Liver (tissue), 3 donors: Measurements from ENCODE around the gene GRID2IP.

Experiments used
- RAD21 ChIP-seq, 2 donors: IDR thresholded peaks; 2 replicates each; pipeline ENCODE4 v1.6.1; 2016; ENCODE audit warnings: antibody characterized with exemption in 2 of 2, mild to moderate bottlenecking in 2 of 2
- TAF1 ChIP-seq: conservative IDR thresholded peaks from 2 replicates; pipeline ENCODE4 v1.6.1; 2016; ENCODE audit warnings: antibody characterized with exemption, mild to moderate bottlenecking
- TF ChIP-seq, protein P1 (sequence below): IDR thresholded peaks from 2 replicates; pipeline ENCODE4 v1.6.1; 2016; ENCODE audit warnings: antibody characterized with exemption, mild to moderate bottlenecking
- TF ChIP-seq, protein P2 (sequence below): fragments of 150-350 bp; IDR thresholded peaks from 2 replicates; pipeline ENCODE4 v1.5.1; 2017; ENCODE audit warnings: improper control_type of control experiment, low read depth, low read length; ENCODE audit not compliant: missing input control
- TF ChIP-seq, protein P3 (sequence below): IDR thresholded peaks from 2 replicates; pipeline ENCODE4 v1.6.1; 2016; ENCODE audit warnings: antibody characterized with exemption
- donor health status: healthy.
- donor health status: healthy.

DNA sequence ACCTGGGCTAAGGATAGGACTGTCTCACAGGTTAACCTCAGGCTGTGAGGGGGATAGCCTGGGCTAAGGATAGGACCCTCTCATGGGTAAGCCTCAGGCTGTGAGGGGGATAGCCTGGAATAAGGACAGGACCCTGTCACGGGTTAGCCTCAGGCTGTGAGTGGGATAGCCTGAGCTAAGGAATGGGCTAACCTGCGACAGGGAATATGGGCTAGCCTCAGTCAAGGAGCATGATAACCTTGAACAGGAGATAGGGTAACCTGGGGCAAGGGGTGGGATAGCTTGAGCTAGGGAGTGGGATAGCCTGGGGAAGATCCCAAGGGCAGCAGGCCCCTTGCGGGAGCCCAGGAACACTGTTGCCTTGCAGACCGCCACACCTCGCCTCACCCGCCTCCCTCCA is 42.7 kb downstream of the GRID2IP start:
- TF ChIP-seq, protein P1, sequence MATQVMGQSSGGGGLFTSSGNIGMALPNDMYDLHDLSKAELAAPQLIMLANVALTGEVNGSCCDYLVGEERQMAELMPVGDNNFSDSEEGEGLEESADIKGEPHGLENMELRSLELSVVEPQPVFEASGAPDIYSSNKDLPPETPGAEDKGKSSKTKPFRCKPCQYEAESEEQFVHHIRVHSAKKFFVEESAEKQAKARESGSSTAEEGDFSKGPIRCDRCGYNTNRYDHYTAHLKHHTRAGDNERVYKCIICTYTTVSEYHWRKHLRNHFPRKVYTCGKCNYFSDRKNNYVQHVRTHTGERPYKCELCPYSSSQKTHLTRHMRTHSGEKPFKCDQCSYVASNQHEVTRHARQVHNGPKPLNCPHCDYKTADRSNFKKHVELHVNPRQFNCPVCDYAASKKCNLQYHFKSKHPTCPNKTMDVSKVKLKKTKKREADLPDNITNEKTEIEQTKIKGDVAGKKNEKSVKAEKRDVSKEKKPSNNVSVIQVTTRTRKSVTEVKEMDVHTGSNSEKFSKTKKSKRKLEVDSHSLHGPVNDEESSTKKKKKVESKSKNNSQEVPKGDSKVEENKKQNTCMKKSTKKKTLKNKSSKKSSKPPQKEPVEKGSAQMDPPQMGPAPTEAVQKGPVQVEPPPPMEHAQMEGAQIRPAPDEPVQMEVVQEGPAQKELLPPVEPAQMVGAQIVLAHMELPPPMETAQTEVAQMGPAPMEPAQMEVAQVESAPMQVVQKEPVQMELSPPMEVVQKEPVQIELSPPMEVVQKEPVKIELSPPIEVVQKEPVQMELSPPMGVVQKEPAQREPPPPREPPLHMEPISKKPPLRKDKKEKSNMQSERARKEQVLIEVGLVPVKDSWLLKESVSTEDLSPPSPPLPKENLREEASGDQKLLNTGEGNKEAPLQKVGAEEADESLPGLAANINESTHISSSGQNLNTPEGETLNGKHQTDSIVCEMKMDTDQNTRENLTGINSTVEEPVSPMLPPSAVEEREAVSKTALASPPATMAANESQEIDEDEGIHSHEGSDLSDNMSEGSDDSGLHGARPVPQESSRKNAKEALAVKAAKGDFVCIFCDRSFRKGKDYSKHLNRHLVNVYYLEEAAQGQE: no peak
- TF ChIP-seq, protein P2, sequence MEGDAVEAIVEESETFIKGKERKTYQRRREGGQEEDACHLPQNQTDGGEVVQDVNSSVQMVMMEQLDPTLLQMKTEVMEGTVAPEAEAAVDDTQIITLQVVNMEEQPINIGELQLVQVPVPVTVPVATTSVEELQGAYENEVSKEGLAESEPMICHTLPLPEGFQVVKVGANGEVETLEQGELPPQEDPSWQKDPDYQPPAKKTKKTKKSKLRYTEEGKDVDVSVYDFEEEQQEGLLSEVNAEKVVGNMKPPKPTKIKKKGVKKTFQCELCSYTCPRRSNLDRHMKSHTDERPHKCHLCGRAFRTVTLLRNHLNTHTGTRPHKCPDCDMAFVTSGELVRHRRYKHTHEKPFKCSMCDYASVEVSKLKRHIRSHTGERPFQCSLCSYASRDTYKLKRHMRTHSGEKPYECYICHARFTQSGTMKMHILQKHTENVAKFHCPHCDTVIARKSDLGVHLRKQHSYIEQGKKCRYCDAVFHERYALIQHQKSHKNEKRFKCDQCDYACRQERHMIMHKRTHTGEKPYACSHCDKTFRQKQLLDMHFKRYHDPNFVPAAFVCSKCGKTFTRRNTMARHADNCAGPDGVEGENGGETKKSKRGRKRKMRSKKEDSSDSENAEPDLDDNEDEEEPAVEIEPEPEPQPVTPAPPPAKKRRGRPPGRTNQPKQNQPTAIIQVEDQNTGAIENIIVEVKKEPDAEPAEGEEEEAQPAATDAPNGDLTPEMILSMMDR: no peak
- TF ChIP-seq RAD21 (IDR thresholded peaks at IDR 0.05) (no peak), TAF1 (no peak)
- TF ChIP-seq, protein P3, sequence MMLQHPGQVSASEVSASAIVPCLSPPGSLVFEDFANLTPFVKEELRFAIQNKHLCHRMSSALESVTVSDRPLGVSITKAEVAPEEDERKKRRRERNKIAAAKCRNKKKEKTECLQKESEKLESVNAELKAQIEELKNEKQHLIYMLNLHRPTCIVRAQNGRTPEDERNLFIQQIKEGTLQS: no peak
